GM12878 (cell line): ENCODE measurements around the gene PRKCE.

Experiments
- REST ChIP-seq: IDR thresholded peaks from 2 replicates; pipeline ENCODE4 v1.6.1; 2012; ENCODE audit warnings: mild to moderate bottlenecking, low read depth, low read length
- RUNX3 ChIP-seq: IDR thresholded peaks from 2 replicates; pipeline ENCODE4 v1.6.1; 2012; ENCODE audit warnings: low read length, inconsistent platforms
- TF ChIP-seq, protein P1 (sequence below), 3 experiments: IDR thresholded peaks in 2 of 3; conservative IDR thresholded peaks in 1 of 3; 2 replicates each; pipeline ENCODE4 v1.5.1; 2011; ENCODE audit warnings: low read depth in 3 of 3, low read length in 3 of 3, mild to moderate bottlenecking in 3 of 3, control low read depth in 2 of 3, moderate library complexity in 2 of 3, inconsistent platforms in 1 of 3, mixed read lengths in 1 of 3; ENCODE audit not compliant: control insufficient read depth in 2 of 3, insufficient read depth in 1 of 3; ENCODE audit errors: extremely low read depth in 1 of 3

DNA sequence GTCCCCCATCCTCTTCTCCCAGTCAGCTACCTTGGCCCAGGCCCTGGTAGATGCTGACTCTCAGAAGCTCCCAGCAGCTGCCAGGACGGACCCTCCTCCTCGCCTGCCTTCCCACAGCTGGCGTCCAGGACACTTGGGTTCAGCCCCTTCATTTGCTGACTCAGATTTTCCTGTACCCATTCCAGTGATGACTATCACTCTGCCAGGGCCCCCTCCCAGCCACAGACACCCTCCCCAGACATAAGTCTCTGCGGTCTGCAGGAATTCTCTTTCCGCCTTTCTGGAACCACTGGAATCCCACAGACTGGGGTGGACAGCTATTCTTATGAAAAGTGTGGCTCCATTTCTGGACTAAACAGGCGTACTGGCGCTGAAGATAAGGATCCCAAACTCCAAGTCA is 385.5 kb downstream of the PRKCE start:
- TF ChIP-seq RUNX3 (no peak), REST (no peak)
- TF ChIP-seq, protein P1, sequence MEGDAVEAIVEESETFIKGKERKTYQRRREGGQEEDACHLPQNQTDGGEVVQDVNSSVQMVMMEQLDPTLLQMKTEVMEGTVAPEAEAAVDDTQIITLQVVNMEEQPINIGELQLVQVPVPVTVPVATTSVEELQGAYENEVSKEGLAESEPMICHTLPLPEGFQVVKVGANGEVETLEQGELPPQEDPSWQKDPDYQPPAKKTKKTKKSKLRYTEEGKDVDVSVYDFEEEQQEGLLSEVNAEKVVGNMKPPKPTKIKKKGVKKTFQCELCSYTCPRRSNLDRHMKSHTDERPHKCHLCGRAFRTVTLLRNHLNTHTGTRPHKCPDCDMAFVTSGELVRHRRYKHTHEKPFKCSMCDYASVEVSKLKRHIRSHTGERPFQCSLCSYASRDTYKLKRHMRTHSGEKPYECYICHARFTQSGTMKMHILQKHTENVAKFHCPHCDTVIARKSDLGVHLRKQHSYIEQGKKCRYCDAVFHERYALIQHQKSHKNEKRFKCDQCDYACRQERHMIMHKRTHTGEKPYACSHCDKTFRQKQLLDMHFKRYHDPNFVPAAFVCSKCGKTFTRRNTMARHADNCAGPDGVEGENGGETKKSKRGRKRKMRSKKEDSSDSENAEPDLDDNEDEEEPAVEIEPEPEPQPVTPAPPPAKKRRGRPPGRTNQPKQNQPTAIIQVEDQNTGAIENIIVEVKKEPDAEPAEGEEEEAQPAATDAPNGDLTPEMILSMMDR (IDR thresholded peaks at IDR 0.05 in 2 of 3, conservative IDR thresholded peaks at IDR 0.05 in 1 of 3; ENCODE audit: control insufficient read depth in 2 of 3, extremely low read depth in 1 of 3, insufficient read depth in 1 of 3, low read depth in 3 of 3, low read length in 3 of 3), result no peak
